WI38 (cell line): Measurements from ENCODE around the gene FOXP4.
"Not testable (repeated sequence)": the region's sequence is repeated elsewhere in the genome, so short reads cannot be mapped to it uniquely, and the experiment has no call there.

Source experiments
- H3K4me3 ChIP-seq: 2 replicates; pipeline ENCODE4 v1.5.1; 2011; ENCODE audit warnings: low read depth, mild to moderate bottlenecking, control low read depth, low read length
- TF ChIP-seq, protein P1 (sequence below): IDR thresholded peaks from 2 replicates; pipeline ENCODE4 v1.5.1; 2012; ENCODE audit warnings: low read depth, mild to moderate bottlenecking, control low read depth, low read length

FOXP4 gene

DNA sequence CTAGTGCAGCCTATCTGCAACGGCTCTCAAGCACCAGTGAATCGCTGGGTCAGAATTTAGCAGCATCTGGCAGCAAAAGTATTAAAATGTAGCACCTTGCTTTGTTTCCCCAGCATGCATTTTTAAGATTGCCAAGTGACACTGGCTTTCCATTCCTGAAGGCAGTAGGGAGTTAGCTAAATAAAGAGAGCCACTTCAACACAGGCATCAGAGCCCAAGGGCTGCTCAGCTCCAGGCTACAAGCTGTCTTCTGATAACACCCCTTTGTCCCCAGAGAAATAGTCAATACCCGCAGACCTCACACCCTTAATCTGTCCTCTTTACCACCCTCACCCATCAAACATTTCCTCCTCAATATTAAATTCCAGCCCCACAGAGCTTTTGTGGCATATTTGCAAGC lies 72.4 kb downstream of the FOXP4 start:
- TF ChIP-seq, protein P1, sequence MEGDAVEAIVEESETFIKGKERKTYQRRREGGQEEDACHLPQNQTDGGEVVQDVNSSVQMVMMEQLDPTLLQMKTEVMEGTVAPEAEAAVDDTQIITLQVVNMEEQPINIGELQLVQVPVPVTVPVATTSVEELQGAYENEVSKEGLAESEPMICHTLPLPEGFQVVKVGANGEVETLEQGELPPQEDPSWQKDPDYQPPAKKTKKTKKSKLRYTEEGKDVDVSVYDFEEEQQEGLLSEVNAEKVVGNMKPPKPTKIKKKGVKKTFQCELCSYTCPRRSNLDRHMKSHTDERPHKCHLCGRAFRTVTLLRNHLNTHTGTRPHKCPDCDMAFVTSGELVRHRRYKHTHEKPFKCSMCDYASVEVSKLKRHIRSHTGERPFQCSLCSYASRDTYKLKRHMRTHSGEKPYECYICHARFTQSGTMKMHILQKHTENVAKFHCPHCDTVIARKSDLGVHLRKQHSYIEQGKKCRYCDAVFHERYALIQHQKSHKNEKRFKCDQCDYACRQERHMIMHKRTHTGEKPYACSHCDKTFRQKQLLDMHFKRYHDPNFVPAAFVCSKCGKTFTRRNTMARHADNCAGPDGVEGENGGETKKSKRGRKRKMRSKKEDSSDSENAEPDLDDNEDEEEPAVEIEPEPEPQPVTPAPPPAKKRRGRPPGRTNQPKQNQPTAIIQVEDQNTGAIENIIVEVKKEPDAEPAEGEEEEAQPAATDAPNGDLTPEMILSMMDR, result no peak
- H3K4me3 ChIP-seq, result no peak overlapping the region

DNA sequence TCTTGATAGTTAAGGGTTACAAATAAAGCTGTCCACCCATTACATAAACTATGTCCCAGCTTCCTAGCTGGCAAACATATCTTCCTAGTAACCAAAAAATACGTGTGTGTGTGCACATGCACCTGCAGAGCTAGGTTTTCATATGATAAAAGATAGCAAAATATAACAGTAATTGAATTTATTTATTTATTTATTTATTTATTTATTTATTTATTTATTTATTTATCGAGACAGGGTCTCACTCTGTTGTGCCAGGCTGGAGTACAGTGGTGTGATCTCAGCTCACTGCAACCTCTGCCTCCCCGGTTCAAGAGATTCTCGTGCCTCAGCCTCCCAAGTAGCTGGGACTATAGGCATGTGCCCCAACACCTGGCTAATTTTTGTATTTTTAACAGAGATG lies 73.0 kb downstream of the FOXP4 start:
- not testable (repeated sequence) for H3K4me3 ChIP-seq

- H3K4me3 ChIP-seq, result no peak overlapping the region
- TF ChIP-seq, protein P1, result no peak
Observed at GRCh38 chr6:41621367-41621766, 75.2 kb downstream of the FOXP4 start.

GRCh38 chr6:41621802-41622201 lies 75.6 kb downstream of the FOXP4 start:
- TF ChIP-seq, protein P1, result no peak
- no peak overlapping the region for H3K4me3 ChIP-seq

- no peak overlapping the region for H3K4me3 ChIP-seq
- TF ChIP-seq, protein P1, result no peak
Observed at GRCh38 chr6:41622206-41622988, 76.2 kb downstream of the FOXP4 start.

DNA sequence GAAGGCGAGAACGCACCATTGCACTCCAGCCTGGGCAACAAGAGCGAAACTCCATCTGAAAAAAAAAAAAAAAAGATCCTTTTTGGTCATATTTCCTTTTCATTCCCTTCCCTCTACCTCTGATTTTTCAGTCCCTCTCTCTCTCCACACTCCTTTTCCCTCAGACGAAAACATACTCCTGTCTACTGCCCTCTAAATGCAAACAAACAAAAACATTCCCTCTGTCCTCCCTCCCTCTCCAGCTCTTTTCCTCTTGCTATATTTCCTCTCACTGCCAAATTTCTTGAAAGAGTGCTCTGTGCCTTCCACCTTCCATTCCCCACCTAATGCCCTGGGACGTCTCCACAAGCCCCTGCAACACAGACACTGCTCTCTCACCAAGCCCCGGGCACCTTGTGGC lies 77.1 kb downstream of the FOXP4 start:
- TF ChIP-seq, protein P1, result no peak
- H3K4me3 ChIP-seq, result no peak overlapping the region

DNA sequence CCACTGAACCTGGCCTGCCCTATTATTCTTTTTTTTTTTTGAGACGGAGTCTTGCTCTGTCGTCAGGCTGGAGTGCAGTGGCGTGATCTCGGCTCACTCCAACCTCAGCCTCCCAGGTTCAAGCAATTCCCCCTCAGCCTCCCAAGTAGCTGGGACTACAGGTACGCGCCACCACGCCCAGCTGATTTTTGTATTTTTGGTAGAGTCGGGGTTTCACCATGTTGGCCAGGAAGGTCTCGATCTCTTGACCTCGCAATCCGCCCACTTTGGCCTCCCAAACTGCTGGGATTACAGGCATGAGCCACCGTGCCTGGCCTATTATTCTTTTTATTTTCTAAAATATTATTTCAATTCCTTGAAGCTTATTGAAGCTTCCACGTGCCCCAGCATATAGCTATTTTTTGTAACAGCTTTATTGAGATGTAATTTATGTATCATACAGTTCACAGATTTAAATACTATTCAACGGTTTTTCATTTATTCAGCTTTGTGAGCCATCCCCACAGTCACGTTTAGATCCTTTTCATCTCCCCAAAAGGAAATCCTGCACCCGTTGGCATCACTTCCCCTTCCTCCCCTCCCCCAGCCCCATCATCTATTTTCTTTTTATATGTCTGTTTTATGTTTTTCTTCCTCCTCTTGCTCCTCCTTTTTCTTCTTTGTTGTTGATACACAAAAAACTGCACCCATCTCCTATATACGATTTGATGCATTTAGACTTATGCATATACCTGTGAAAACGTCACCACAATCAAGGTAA lies 78.6 kb downstream of the FOXP4 start:
- TF ChIP-seq, protein P1, result no peak
- no peak overlapping the region for H3K4me3 ChIP-seq
